ENCODE measurements around the gene CTBP2.
A peak's percentile ranks its signal among the peaks of the same experiment; 100 is the strongest.

CTBP2 gene

GRCh38 chr10:125124907-125125306 lies 35.5 kb downstream of the CTBP2 start:
- H3K36me3 ChIP-seq: peaks cover 0 to 7% (median 0%) of the 10 kb centered on the region in 3 donors
- DNase-seq: peak in 1 of 2 donors; percentile 51
- intact Hi-C loops (cut with DNase I; ENCODE audit: low total_unique reads): loop anchor here (5.0 kb wide), 1 partner anchor 33 kb away; no protein-coding TSS in a partner anchor
- H3K27ac ChIP-seq: peak overlapping the region in 1 of 2 donors; percentile 79
- TF ChIP-seq CTCF (IDR thresholded peaks at IDR 0.05): no peak
- no peaks in the 10 kb centered on the region for H3K27me3 ChIP-seq
- H3K9me3 ChIP-seq: no peaks in the 10 kb centered on the region
- H3K4me1 ChIP-seq: peaks cover 0 to 96% (median 68%) of the 10 kb centered on the region in 4 donors
- no peak overlapping the region for H3K4me3 ChIP-seq

GRCh38 chr10:125124115-125124487 lies 36.3 kb downstream of the CTBP2 start:
- Histone ChIP-seq H3K27ac (peak overlapping the region; percentile 79 to 86), H3K9me3 (no peaks in the 10 kb centered on the region), H3K27me3 (no peaks in the 10 kb centered on the region), H3K4me1 (peaks cover 0 to 94% (median 70%) of the 10 kb centered on the region in 4 donors), H3K36me3 (peaks cover 0 to 7% (median 0%) of the 10 kb centered on the region in 3 donors), H3K4me3 (peak overlapping the region; percentile 16 to 37)
- DNase-seq: no peak
- intact Hi-C loops (cut with DNase I; ENCODE audit: low total_unique reads): no loop called here
- TF ChIP-seq CTCF (IDR thresholded peaks at IDR 0.05): no peak

- Histone ChIP-seq H3K4me1 (peaks cover 0 to 94% (median 74%) of the 10 kb centered on the region in 4 donors), H3K27me3 (no peaks in the 10 kb centered on the region), H3K36me3 (peaks cover 0 to 7% (median 0%) of the 10 kb centered on the region in 3 donors), H3K9me3 (no peaks in the 10 kb centered on the region), H3K27ac (peak overlapping the region; percentile 79 to 86), H3K4me3 (peak overlapping the region; percentile 16 to 37)
- TF ChIP-seq CTCF (IDR thresholded peaks at IDR 0.05): no peak
- peak; percentile 80 to 93 for DNase-seq
- intact Hi-C loops (cut with DNase I; ENCODE audit: low total_unique reads): no loop called here
These were observed 36.8 kb downstream of the CTBP2 start for GRCh38 chr10:125123476-125124114.

- peaks cover 0 to 7% (median 0%) of the 10 kb centered on the region in 3 donors for H3K36me3 ChIP-seq
- peaks cover 0 to 94% (median 74%) of the 10 kb centered on the region in 4 donors for H3K4me1 ChIP-seq
- H3K9me3 ChIP-seq: no peaks in the 10 kb centered on the region
- peak overlapping the region; percentile 79 to 86 for H3K27ac ChIP-seq
- no peaks in the 10 kb centered on the region for H3K27me3 ChIP-seq
- no peak overlapping the region for H3K4me3 ChIP-seq
- DNase-seq: peak in 1 of 2 donors; percentile 58
- intact Hi-C loops (cut with DNase I; ENCODE audit: low total_unique reads): no loop called here
- no peak for TF ChIP-seq CTCF (IDR thresholded peaks at IDR 0.05)
These were observed 37.8 kb downstream of the CTBP2 start for GRCh38 chr10:125122566-125122965.

GRCh38 chr10:125121003-125121402 lies 39.4 kb downstream of the CTBP2 start:
- TF ChIP-seq CTCF (IDR thresholded peaks at IDR 0.05): no peak
- H3K27ac ChIP-seq: no peak overlapping the region
- DNase-seq: peak in 1 of 2 donors; percentile 51
- intact Hi-C loops (cut with DNase I; ENCODE audit: low total_unique reads): no loop called here
- peaks cover 0 to 99% (median 80%) of the 10 kb centered on the region in 4 donors for H3K4me1 ChIP-seq
- no peaks in the 10 kb centered on the region for H3K9me3 ChIP-seq
- no peak overlapping the region for H3K4me3 ChIP-seq
- H3K27me3 ChIP-seq: no peaks in the 10 kb centered on the region
- peaks cover 0 to 7% (median 0%) of the 10 kb centered on the region in 3 donors for H3K36me3 ChIP-seq

Measured in tibial artery (tissue), 4 donors.